HCT116 (cell line): ENCODE results near the gene FCGR3A. TPM values are rescaled to one million over a fixed set of nuclear protein-coding genes. Genes with fewer than 3 reads are reported as not detected.
"Not testable (repeated sequence)": the region's sequence is repeated elsewhere in the genome, so short reads cannot be mapped to it uniquely, and the experiment has no call there.

Experiments used
- ATAC-seq: fragments of 200-7000 bp; cut with Tn5 transposase; 2 replicates; pipeline ENCODE4 v1.9.1; 2020; ENCODE audit warnings: mild to moderate bottlenecking, moderate library complexity
- BruUV-seq: library from RNA; stranded (reverse); fragments of 400-500 nt; replicated peaks from 2 replicates; lab custom pipeline; 2021; lab: Mats Ljungman, UMichigan
- CTCF ChIA-PET: fragments of 300-600 bp; sonication (Branson Sonifier 250); formaldehyde crosslinking; loops from one replicate; lab custom pipeline; 2021; ENCODE audit warnings: antibody characterized with exemption; lab: Charles Lee
- POLR2A ChIA-PET: fragments of 300-600, 350-600 bp; sonication (Branson Sonifier 250); formaldehyde crosslinking; loops from one replicate; lab custom pipeline; 2021; ENCODE audit warnings: antibody characterized with exemption; lab: Charles Lee
- RAD21 ChIA-PET, 2 experiments: fragments of 300-600 bp; sonication (Branson Sonifier 250); formaldehyde crosslinking; loops; one replicate each; lab custom pipeline; 2023; ENCODE audit warnings: low total read pairs in 2 of 2; ENCODE audit not compliant: uncharacterized antibody in 2 of 2, unreplicated experiment in 2 of 2, low non-redundant PET in 1 of 2; lab: Charles Lee
- DNase-seq: peaks from one replicate; pipeline ENCODE4 v3.0.0-alpha.2; 2010; ENCODE audit warnings: low read depth, low spot score
- H2AFZ ChIP-seq: fragments of 200-600 bp; shearing (Covaris generic), sonication (generic); 2 replicates; pipeline ENCODE4 v1.6.1; 2017; ENCODE audit warnings: low read depth, mixed run types, mixed read lengths, antibody characterized with exemption, low read length; ENCODE audit not compliant: poor library complexity, severe bottlenecking
- H3K27ac ChIP-seq: 2 replicates; pipeline ENCODE4 v1.5.1; 2012; ENCODE audit warnings: low read depth, low read length
- H3K27me3 ChIP-seq: fragments of 200-600 bp; sonication (generic); 2 replicates; pipeline ENCODE4 v1.6.1; 2016; ENCODE audit warnings: mixed run types, low read length, mixed read lengths; ENCODE audit not compliant: insufficient read depth
- H3K36me3 ChIP-seq, 2 experiments: fragments of 200-500 bp in 1 of 2; fragments of 200-600 bp in 1 of 2; sonication (Bioruptor generic) in 1 of 2; sonication (generic) in 1 of 2; 2 replicates each; pipeline versions ENCODE4 v1.5.1 to v1.6.1; 2014 to 2016; ENCODE audit warnings: low read length in 2 of 2, inconsistent platforms in 1 of 2, mixed read lengths in 1 of 2, mixed run types in 1 of 2; ENCODE audit not compliant: insufficient read depth in 2 of 2, control insufficient read depth in 1 of 2
- H3K4me1 ChIP-seq, 2 experiments: fragments of 200-600 bp in 1 of 2; sonication (generic) in 1 of 2; 2 replicates each; pipeline versions ENCODE4 v1.5.1 to v1.6.1; 2012 to 2017; ENCODE audit warnings: low read length in 2 of 2, inconsistent platforms in 1 of 2, mild to moderate bottlenecking in 1 of 2, mixed read lengths in 1 of 2, mixed run types in 1 of 2, moderate library complexity in 1 of 2; ENCODE audit not compliant: insufficient read depth in 2 of 2, control insufficient read depth in 1 of 2
- H3K4me2 ChIP-seq: fragments of 200-600 bp; sonication (generic); 2 replicates; pipeline ENCODE4 v1.6.1; 2017; ENCODE audit warnings: mixed run types, low read length, mixed read lengths
- H3K4me3 ChIP-seq, 2 experiments: fragments of 200-600 bp in 1 of 2; sonication (generic) in 1 of 2; replicated peaks in 1 of 2; 2 replicates each; pipeline ENCODE4 v1.5.1; 2011 to 2016; ENCODE audit warnings: low read length in 2 of 2, control low read depth in 1 of 2, low read depth in 1 of 2, mild to moderate bottlenecking in 1 of 2, mixed read lengths in 1 of 2, mixed run types in 1 of 2
- H3K79me2 ChIP-seq: fragments of 200-600 bp; sonication (generic); 2 replicates; pipeline ENCODE4 v1.6.1; 2017; ENCODE audit warnings: mild to moderate bottlenecking, mixed run types, low read length, moderate library complexity, mixed read lengths; ENCODE audit not compliant: insufficient read depth
- H3K9ac ChIP-seq: fragments of 200-600 bp; sonication (generic); 2 replicates; pipeline ENCODE4 v1.6.1; 2016; ENCODE audit warnings: low read length, mixed read lengths
- H3K9me2 ChIP-seq: fragments of 200-600 bp; sonication (generic), shearing (Covaris generic); 2 replicates; pipeline ENCODE4 v1.6.1; 2017; ENCODE audit warnings: mixed run types, mild to moderate bottlenecking, moderate library complexity; ENCODE audit not compliant: insufficient read depth
- H3K9me3 ChIP-seq, 2 experiments: fragments of 200-500 bp in 1 of 2; fragments of 200-600 bp in 1 of 2; sonication (Bioruptor generic) in 1 of 2; sonication (generic) in 1 of 2; 2 replicates each; pipeline ENCODE4 v1.6.1; 2014 to 2017; ENCODE audit warnings: low read length in 2 of 2, mixed read lengths in 2 of 2, inconsistent platforms in 1 of 2, low read depth in 1 of 2, mild to moderate bottlenecking in 1 of 2, mixed run types in 1 of 2, moderate library complexity in 1 of 2; ENCODE audit not compliant: control insufficient read depth in 1 of 2, insufficient read depth in 1 of 2
- H4K20me1 ChIP-seq: fragments of 200-600 bp; sonication (generic), shearing (Covaris generic); 2 replicates; pipeline ENCODE4 v1.6.1; 2017; ENCODE audit warnings: mixed run types, mild to moderate bottlenecking, moderate library complexity; ENCODE audit not compliant: insufficient read depth
- intact Hi-C: fragments of 100-400 bp; cut with micrococcal nuclease; formaldehyde crosslinking; loops from 2 replicates; pipeline ENCODE4 v1.10.0; 2022
- total RNA-seq: library from RNA; stranded (reverse); gene quantifications from one replicate; pipeline ENCODE4 v1.2.1, GENCODE V29; 2021; ENCODE audit not compliant: unreplicated experiment

The FCGR3A gene
- total RNA-seq, 1 experiment from 2014 or later, result 0.17 TPM

DNA sequence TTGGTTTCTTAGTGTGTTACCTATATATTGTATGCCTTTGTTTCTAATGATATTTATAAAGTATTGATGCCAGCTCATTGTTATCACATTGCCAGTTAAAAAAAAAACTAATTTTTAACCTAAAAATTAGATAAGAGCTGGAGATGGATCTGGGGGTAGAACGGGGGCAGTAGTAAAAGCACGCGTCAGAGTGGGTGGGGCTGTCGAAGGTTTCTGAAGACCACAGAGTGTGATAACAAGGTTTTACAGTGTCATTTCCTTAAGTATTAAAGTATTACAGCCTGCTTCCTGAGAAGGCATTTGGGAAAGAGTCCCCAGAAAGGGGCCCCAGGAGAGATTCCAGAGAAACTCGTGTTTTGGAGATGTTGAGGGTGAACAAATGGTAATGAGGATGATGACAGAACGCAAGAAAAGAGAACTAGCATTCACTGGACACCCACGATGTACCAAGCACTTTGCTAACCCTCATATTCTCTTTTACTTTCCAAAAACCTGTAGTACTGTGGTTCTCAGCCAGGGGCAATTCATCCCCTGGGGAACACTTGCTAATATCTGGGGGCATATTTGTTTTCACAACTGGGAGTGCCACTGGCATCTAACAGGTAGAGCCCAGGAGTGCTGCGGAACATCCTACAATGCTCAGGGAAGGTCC, 30.4 kb upstream of the FCGR3A start:
- H3K27ac ChIP-seq, H3K4me3 ChIP-seq, DNase-seq, BruUV-seq, H3K36me3 ChIP-seq, POLR2A ChIA-PET, H3K27me3 ChIP-seq, H2AFZ ChIP-seq, RAD21 ChIA-PET, H3K9ac ChIP-seq, H3K4me1 ChIP-seq, H3K9me2 ChIP-seq, H3K4me2 ChIP-seq, CTCF ChIA-PET, ATAC-seq, H3K79me2 ChIP-seq, H4K20me1 ChIP-seq, H3K9me3 ChIP-seq: not testable (repeated sequence)
- intact Hi-C loops, result loop anchor here (10.0 kb wide), 1 partner anchor 75 kb away; no protein-coding TSS in a partner anchor

DNA sequence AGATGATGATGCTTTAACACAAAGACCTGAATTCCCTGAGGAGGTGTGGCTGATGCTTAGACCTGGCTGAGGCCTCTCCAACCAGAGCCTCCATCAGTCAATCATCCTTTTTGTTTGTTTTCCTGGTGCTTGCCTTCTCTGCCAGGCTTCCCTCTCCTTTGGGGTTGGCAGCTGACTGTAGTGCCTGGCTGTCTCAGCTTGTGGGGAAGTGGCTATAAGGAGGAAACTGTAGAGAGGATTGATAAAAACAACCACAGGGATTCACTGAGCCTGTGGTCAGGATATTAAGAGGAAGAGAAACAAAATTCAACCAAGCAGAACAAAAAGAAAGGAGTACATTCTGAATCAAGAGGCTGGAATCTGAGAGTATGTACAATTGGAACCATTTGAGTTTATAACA, 27.1 kb upstream of the FCGR3A start:
- H3K9me3 ChIP-seq, ATAC-seq, H4K20me1 ChIP-seq, H3K4me3 ChIP-seq, H3K36me3 ChIP-seq, H3K27ac ChIP-seq, H3K4me1 ChIP-seq, POLR2A ChIA-PET, H3K79me2 ChIP-seq, CTCF ChIA-PET, H3K27me3 ChIP-seq, H3K4me2 ChIP-seq, RAD21 ChIA-PET, H3K9ac ChIP-seq, H2AFZ ChIP-seq, DNase-seq, BruUV-seq, H3K9me2 ChIP-seq: not testable (repeated sequence)
- intact Hi-C loops, result loop anchor here (10.0 kb wide), 1 partner anchor 78 kb away; no protein-coding TSS in a partner anchor

- POLR2A ChIA-PET, BruUV-seq, CTCF ChIA-PET: not testable (repeated sequence)
Measured at GRCh38 chr1:161571703-161572102, 22.1 kb upstream of the FCGR3A start.

GRCh38 chr1:161566602-161566960, 17.0 kb upstream of the FCGR3A start:
- H3K36me3 ChIP-seq, H3K9me2 ChIP-seq, H3K4me1 ChIP-seq, POLR2A ChIA-PET, H4K20me1 ChIP-seq, RAD21 ChIA-PET, H3K9me3 ChIP-seq, H3K79me2 ChIP-seq, BruUV-seq, DNase-seq, H3K9ac ChIP-seq, H3K27me3 ChIP-seq, H3K4me3 ChIP-seq: not testable (repeated sequence)
- Histone ChIP-seq H3K4me2 (peak overlapping the region; percentile 34), H2AFZ (peak overlapping the region; percentile 67), H3K27ac (peak overlapping the region; percentile 46; the same call in 1 of the 2 replicates)
- intact Hi-C loops, result loop anchor here (5.0 kb wide), 1 partner anchor 171 kb away; no protein-coding TSS in a partner anchor
- peak; percentile 53 for ATAC-seq
- CTCF ChIA-PET, result interaction anchor here (0.7 kb wide), 2 partner anchors 170 to 172 kb away, joined by 3 to 4 read pairs; no protein-coding TSS in a partner anchor

More at GRCh38 chr1:161571703-161572102, 22.1 kb upstream of the FCGR3A start:
- H3K79me2 ChIP-seq, H3K36me3 ChIP-seq, H2AFZ ChIP-seq, H3K27ac ChIP-seq, H3K4me2 ChIP-seq, DNase-seq, ATAC-seq, H3K9ac ChIP-seq, H3K4me1 ChIP-seq, H4K20me1 ChIP-seq, H3K27me3 ChIP-seq, H3K9me3 ChIP-seq, H3K4me3 ChIP-seq, H3K9me2 ChIP-seq, RAD21 ChIA-PET: not testable (repeated sequence)
- intact Hi-C loops, result loop anchor here (10.0 kb wide), 1 partner anchor 83 kb away; no protein-coding TSS in a partner anchor
